GM18508 (cell line): ENCODE measurements around the gene DCPS.
"Not testable (repeated sequence)": the region's sequence is repeated elsewhere in the genome, so short reads cannot be mapped to it uniquely, and the experiment has no call there.

Source experiments
- ATAC-seq: cut with Tn5 transposase; IDR thresholded peaks from one replicate; pipeline ENCODE4 v1.9.1; 2021; ENCODE audit warnings: moderate number of reproducible peaks; ENCODE audit not compliant: insufficient read depth, unreplicated experiment

DCPS gene

DNA sequence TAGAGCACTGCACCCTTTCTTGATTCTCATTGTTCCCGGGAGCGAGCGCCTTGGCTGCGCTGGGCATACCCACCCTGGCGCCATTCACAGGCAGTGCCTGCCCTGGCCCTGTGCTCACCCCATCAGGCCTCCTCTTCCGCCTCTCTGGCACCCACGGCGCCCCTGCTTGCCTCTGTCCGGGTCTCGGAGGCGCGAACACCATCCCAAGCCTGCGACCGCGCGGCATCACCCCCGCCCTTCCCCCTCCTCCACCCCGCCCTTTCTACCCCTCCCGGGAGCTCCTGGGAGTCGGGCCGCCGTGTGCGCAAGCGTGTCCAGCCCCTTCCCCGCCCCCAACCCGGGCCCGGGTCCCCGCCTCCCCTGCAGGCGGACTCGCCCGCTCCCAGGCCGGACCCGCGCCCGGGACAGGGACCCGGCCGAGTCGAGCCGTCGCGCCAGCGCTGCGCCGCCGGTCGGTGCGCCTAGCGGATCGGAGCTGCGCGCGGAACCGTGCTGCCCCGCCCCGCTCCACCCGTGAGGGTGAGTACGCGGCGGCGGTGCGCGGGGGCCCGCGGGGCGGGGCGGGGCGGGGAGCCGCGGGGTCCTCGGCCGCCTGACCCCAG lies 51.6 kb downstream of the DCPS start, which contains the start of gene ST3GAL4:
Gene ST3GAL4 (plus strand): TSS at position 363 of the 602 bp plus-strand sequence. CDS start 50,470 bp downstream, outside the sequence.
- ATAC-seq, result no peak

DNA sequence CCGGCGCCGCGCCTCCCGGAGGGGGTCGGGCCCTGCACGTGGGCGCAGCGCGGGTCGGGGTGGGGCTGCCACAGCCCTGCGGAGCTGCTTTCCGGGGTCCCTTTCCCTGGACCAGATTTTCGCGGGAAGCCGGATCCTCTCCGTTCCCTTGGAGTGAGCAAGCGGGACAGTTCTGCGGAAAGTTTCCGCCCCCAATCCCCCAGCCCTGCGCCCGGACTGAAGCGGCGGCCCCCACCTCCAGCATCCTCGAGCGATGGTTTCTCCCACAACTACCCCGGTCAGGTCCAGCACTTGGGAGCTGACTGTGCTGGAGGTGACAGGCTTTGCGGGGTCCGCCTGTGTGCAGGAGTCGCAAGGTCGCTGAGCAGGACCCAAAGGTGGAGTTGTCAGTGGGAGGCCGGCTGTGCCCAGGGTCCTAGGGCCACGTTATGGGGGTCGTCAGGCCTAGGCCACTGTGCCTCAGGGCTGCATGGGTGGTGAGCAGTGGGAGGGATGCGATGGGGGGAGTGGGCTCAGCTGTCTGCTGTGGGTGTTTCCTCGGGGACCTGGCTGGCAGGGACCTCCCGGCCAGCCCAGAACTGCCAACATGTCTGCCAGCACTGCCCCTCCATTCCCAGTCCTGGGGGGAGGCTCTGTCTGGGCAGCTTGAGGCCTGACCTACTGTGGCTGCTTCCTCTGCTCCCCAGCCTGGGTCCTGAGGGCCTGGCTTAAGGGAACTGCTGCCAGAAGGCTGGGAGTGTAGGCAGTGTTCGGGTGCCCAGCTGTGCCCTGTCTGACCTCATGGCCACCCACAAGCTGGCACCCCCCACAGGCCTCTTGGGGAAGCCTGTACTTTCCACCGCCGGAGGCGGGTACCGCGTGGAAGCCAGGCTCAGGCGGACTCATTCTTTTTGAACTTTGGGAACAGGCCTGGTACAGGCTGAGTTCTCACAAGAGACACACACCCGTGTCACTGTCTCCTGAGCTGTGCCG lies 52.4 kb downstream of the DCPS start:
- ATAC-seq, result no peak

DNA sequence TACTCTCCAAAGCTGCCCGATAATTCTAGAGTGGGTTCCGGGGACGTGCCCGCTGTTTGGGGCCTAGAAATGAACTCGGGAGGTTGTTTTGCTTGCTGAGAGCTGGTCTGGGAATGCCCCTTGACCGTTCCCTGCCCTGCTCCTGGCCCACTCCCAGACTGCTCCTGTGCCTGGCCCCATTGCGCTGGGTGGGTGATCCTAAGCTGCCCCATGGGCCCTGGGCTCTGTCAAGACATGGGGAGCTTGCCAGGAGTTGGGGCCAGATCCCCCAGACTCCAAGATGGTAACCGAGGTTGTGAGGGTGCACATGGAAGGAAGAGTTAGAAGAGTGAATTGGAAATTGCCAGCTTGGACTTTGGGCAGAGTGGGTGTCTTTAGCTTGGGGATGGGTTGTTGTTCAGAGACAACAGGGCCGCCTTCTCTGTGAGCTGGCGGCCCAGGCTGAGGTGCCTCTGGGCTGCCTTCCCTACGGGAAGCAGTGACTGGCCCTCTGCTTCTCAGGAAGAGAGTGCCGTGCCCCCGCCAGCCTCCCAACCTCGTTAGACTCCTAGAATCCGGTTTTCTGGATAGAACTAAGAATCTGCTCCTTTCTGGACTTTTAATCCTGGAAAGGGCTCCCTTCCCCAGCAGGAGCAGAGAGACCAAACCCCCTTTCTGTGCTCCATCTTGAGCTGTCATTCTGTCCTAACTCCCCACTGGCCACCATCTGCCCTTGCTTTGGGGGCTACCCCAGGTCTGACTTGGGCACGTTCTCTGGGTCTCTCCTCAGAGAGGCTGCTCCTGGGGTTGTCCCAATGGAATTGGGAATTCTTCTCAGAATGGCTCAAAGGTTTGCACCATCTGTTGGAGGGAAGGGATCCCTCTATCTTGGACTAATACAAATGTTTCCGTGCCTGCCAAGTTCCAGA lies 53.4 kb downstream of the DCPS start:
- no peak for ATAC-seq

DNA sequence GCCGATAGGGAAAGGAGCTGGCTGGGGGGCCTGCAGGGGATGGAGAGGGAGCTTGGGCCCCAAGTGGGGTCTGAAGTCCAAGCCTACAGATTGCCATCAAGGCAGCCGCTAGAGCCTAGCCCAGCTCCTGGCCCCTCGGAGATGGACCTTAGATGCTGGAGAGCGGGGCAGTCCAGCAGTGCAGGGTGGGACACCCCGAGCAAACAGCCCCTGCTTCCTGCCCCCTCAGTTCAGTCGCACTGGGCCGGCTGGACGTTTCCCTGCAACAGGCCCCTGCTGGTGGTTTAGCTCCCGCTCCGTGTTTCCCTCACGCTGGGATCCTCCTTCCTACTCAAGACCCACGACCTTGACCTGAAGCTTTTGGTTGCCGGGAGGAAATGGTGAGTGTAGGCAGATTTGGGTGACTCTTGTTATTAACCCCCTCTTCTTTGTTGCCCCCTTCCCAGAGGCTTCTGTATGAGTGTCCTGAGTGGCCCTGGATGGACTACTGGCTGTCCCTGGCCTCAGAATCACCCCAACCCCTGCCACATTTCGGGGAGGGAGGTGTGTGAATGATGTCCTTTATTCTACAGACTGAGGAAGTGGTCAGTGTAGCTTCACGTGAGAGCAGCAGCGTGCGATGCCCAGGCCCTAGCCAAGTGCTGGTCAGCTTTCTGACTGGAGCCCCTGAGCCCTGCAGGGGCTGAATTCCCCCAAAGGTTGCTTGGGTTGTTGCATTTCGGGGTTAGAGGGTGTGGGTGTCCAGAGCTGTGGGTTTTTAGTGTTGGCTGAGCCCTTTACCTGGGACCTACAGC lies 54.3 kb downstream of the DCPS start:
- ATAC-seq, result no peak

DNA sequence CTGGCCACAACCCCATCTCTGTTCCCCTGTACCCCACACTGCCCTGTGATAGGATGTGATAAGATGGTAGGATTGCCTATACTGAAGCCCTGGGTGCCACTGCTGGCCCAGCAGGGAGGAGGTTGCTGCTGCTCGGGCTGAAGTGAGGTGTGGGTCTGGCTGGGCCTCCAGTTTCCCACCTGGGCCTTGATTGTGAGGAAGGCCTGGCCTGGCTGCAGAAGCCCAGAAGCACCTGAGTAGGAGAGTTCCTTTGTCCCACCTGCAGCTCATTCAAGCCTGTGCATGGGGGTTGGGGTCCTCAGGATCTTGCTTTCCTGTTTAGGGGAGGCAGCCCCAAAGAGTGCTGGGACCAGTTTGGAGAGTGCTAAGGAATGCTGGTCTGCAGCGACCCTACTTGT lies 54.9 kb downstream of the DCPS start:
- no peak for ATAC-seq

DNA sequence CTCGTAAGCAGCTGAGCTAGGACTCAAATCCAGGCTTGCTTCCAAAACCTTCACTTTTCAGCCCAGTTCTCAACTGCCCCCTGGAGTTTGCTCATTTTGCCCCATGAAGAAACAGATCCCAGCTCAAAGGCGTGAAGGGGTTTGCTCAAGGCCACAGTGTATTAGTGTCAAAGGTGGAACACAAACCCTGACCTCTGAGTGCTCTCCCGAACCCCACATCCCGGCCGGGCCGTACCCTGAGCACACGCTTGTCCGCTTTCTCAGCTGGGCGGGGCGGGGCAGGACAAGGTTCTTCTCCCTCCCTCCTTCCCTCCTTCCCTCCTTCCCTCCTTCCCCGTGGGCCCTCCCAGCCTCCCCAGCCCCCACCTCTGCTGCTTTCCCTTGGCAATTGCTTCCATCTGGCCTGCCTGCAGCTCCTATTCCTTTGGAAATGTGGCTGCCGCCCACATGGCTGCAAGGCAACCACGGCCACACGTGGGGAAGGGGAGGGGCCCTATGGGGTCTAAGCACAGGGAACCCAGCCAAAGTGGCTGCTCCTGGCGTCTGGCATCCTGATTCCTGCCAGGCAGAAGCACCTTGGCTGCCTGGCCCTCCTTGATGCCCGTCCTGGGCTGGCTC lies 55.7 kb downstream of the DCPS start:
- ATAC-seq, result no peak

DNA sequence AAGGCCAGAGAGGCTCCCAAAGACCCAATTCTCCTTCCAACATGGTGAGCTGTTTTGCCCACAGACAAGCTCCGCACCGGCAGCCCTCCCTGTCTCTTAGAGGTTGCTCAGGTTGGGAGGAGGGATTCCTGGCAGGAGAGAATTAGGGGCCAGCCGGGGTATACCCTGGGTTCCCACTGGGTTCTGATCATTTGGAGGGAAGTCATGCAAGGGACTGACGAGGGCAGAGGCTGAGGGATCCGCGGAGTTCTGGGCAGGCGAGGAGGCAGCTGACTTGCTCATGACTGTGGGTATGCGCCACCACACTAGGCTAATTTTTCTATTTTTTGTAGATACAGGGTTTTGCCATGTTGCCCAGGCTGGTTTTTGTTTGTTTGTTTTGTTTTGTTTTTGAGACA lies 56.2 kb downstream of the DCPS start:
- no peak for ATAC-seq

DNA sequence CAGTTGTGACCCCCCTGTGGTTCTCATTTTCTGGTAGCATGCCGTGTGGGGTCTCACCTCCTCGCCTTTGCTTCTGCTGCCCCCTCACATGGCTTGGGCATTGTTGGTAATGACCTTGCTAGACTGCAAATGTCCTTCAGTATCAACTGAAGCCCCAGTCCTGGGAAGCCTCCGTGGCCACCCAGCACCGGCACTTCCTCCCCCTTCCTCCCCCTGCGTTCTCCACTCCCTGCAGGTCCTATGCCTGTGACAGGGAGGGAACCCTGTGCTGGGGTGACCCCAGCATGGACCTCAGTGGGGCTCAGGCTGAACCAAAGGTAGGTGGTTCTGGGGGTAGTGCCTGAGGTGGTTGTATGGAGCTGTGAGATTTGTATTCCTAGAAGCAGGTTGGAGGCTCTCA lies 57.5 kb downstream of the DCPS start:
- no peak for ATAC-seq

DNA sequence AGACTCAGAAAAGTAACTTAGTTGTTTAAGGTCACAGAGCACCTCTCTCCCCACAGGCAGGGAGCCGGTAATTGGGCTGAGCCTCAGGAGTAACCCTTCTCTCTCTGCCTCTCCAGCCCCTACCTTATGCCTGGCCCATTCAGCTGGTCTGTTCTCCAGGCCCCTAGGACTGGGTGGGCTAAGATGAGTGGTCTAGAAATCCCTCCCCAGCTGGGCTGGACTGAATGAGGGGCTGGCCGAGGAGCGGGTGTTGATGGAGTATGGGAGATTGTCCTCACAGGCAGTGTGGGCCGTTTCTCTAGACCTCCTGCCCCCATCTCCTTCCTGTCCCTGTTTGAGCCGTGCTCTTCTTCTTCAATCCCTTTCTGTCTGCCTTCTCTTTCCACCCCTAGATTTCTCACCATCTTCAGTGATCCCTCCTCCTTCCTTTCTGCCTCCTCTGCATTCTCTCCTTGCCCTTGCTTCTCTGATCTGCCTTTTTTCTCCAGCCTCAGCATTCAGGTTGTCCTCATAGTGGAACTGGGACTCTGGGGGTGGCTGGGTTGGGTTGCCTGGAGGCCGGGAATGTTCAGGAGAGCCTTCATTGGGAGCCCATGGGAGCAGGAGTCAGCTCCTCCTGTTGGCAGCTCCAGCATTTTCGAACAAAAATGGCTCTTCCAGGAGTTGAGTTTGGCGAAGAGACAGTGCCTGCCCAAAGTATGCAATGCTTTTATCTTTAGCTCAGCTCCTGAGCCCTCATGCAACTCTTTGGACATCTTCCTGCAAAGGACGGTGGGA lies 59.2 kb downstream of the DCPS start:
- ATAC-seq, result no peak

DNA sequence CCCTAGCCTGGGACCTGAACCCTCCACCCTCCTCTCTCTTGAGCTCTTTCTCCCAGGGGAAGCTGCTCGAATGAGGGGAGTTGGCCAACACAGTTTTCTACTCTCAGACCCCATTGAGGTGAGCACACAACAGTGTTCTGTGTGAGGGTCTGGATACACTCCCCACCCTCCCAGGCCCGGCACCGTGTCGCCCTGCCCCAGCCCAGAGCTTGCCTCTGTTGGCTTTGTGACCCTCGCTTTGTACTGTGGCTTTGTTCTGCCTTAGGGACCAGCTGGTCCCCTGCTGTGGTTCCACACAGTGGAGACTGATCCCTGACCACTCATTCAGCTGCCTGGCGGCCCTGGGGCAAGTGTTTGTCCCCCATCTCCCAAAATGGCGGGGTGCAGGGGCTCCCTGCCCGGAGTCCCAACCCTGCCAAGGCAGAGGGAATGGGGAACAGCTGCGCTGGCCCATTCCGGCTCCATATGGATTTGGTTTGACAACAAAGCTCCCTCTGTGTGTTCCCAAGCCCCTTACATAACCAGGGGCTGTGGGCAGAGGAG lies 59.9 kb downstream of the DCPS start:
- no peak for ATAC-seq

DNA sequence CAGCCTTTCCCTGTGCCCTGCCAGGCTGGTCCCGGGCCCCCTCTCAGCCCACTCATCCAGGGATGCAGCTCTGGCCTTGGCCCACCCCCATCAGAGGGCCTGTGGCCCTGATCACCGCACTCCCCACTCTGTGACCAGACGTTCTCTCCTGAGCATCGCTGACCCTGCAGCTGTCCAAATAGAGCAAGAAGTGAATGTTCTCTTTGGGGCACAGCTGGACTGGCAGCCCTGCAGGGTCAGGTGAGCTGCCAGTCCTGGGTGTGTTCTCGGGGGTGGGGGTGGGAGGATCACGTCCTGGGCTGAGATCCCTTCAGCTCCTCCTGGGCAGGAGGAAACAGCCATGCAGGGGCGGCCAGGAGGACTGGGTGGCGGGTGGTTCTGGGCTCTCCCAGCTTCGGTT lies 60.9 kb downstream of the DCPS start:
- ATAC-seq, result not testable (repeated sequence)

DNA sequence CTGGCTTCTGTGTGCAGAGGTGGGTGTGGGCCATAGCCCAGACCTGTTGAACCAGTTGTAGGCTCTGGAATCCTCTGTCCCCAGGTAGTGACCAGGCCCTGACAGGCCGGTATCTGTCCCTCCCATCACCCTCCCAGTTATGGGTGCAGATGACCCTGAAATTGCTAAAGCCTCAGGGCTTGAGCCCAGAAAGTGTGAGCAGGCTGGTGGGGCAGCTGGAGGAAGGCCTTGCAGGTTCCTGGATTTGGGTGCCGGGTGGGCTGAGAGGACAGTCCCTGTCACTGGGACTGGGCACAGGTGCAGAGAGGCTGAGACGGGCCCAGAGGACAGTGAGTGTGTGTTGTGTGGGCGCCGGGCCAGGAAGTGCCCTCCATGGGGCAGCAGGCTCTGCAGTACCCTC lies 61.6 kb downstream of the DCPS start:
- ATAC-seq, result not testable (repeated sequence)

DNA sequence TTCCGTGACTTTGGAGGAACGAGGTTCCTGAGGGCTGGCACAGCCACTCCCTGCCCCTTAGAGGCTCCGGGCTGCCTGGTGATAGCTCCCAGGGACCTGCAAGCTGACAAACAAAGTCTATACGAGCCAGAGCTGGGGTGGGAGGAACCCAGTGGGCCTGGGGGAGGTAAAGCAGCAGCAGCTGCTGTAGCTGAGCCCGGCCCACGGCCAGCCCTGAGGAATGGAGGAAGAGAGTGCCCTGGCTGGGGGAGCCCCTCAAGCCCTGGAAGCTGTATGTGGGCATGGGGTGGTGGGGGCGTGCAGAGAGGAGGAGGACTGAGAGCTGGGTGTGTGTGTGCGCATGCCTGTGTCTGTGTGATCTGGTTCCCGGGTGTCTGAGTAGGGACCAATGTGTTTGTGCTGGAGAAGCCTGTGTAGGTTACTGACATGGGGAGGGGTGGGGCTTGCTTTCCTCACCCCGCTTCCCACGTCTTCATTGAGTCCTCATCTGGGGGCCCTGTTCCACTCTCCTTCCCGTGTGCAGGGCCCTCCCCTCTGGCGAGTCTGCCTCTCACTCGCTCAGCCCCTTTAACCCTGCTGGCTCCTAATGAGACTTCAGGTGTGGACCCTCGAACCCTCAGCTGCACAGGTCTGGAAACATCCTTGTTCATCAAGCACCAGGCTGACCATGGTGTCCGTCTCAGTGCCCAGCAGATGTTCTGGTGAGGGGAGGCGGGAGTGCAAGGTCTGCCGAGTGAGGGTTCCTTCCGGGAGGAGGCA lies 62.4 kb downstream of the DCPS start:
- ATAC-seq, result no peak

DNA sequence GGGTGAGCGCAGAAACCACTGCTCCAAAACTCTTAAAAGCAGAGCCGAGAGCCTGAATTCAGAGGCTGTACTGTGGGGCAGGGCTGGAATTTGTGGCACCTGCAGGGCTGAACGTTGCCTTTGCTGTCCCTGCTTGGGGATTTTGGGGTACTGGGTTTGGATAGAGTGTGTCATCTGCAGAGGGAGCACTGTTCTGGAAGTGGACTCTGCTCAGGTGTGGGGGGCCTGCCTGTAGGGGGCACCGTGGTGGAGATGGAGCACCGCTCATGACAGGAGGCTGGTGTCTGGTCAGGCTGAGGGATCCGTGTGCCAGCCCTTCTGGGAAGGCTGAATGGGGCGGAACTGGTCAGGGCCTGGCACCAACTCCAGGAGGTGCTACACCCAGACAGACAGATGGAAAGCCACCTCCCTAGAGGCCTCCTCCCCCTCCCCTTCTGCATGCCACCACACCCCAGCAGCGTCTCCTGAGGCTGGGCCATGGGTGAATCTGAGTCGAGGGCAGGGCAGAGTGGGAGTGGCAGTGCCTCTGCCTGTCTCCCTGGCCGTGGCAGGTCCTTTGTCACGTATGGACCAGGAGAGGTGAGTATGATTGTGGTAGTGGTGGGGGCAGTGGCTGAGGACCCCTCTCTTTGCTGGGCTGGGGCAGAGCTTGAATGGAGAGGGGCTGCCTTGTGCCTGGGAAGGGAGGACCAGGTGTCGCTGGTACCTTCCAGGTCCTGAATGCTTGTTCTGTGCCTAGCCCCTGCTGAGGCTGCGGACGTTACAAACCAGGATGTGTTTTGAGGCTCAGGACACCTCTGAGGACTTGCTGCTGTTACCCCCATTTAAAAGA lies 63.2 kb downstream of the DCPS start:
- not testable (repeated sequence) for ATAC-seq

DNA sequence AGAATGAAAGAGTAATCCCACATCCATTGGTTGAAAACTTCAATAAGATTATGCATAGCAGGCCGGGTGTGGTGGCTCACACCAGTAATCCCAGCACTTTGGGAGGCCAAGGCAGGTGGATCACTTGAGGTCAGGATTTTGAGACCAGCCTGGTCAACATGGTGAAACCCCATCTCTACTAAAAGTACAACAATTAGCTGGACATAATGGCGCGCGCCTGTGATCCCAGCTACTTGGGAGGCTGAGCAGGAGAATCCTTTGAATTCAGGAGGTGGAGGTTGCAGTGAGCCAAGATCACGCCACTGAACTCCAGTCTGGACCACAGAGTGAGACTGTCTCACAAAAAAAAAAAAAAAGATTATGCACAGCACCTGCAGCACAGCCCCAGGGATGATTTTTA lies 63.9 kb downstream of the DCPS start:
- not testable (repeated sequence) for ATAC-seq

DNA sequence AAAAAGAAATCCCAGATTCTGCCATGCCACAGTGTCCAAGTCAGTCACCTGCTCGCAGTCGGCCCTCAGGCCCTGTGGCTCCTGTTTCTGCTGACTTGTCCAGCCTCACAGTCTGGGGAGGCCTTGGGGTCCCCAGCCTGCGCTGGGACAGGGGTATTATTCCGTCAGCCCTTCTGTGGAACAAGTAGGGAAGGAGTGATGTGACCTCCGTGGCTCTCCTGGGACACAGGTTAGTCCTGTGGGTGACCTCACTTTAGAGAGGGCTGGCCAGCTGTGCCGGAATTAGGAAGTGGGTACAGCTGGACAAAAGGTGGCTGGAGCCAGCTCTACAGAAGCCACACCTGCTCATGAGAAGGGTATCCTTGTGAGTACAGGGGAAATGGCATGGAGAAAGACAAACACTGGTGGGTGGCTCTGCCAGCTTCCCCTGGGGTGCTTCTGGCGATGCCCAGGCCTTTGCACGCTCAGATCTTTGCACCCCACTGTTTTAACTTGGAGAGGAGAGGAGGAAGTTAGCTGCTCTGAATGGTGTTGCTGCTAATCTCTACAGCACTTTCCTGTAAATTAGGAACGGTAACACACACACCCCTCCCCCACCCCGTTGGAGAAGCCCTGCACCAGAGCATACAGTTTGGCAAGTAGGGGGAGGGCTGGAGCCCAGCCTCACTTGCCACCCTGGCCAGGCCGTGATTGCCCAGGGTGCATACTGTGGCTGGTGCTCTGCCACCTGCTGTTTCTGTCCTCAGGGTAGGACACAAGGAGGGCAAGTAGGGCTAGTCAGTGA lies 64.7 kb downstream of the DCPS start:
- ATAC-seq, result not testable (repeated sequence)
